Measurements from ENCODE around the gene KCNQ5. TPM values are rescaled to one million over a fixed set of nuclear protein-coding genes. Genes with fewer than 3 reads are reported as not detected.
"Not testable (repeated sequence)": the region's sequence is repeated elsewhere in the genome, so short reads cannot be mapped to it uniquely, and the experiment has no call there.

Gene KCNQ5
- polyA plus RNA-seq, 1 donor (not counting 4 experiments of a cell fraction or from before 2014, with no cell fraction given) = 3.4 TPM

DNA sequence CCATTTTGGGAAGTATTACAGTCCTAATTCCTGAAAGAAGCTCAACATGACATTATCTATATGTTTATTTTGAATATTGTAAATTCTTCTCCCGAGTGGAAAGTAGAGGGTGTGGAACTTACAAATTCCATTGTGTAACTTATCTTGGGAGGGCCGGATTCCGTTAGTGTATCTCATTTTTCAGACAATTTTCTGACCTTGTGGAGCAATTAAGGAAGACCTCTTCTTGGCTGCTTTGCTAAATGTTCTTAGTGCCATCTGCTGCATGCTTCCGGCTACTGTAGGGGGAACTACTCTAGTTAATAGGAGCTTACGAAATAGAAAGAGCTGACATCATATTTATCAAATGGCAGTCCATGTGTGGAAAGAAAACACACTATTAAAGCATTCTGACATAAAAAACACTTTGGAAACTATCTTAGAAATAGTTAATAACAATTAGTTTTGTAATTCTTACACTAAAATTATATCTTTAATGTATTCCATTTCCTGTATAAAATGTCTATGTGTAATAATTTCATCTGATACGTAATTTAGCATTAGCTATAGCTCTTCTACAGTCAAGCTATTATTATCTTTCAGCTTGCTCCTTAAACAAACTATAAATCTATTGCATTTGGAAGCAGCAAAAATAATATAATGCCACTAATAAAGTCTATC, 41.5 kb upstream of the KCNQ5 start:
- Histone ChIP-seq H2AFZ (ENCODE audit: control insufficient read depth, low read length) (no peak overlapping the region), H3K9ac (ENCODE audit: control insufficient read depth, extremely low read depth, insufficient read depth, low read length) (no peak overlapping the region), H3K9me1 (ENCODE audit: control insufficient read depth, extremely low read depth, insufficient read depth, low read length) (no peaks in the 10 kb centered on the region), H3K4me1 (ENCODE audit: control insufficient read depth, extremely low read depth, insufficient read depth, low read length) (no peaks in the 10 kb centered on the region), H3K4me3 (ENCODE audit: control insufficient read depth in 2 of 3, extremely low read depth in 1 of 3, insufficient read depth in 2 of 3, low read depth in 1 of 3, low read length in 3 of 3) (no peak overlapping the region), H3K4me2 (ENCODE audit: control insufficient read depth, extremely low read depth, insufficient read depth, low read depth, low read length) (no peak overlapping the region), H3K36me3 (ENCODE audit: control insufficient read depth in 2 of 2, extremely low read depth in 1 of 2, insufficient read depth in 2 of 2, low read length in 2 of 2) (no peaks in the 10 kb centered on the region), H3K79me2 (ENCODE audit: control insufficient read depth, insufficient read depth, low read length) (no peaks in the 10 kb centered on the region), H3K27me3 (ENCODE audit: control insufficient read depth, extremely low read depth, insufficient read depth, low read length) (no peaks in the 10 kb centered on the region), H3K27ac (ENCODE audit: control insufficient read depth, insufficient read depth, low read length) (no peak overlapping the region), H4K20me1 (ENCODE audit: control insufficient read depth, extremely low read depth, insufficient read depth, low read length) (no peaks in the 10 kb centered on the region), H3K9me3 (ENCODE audit: control insufficient read depth, low read depth, low read length) (no peaks in the 10 kb centered on the region)
- peak; percentile 17 for DNase-seq (ENCODE audit: low read depth, low spot score)
- dilution Hi-C loops (cut with MboI; ENCODE audit: extremely low pct_ligation_motif_present, low sequenced_read_pairs) = no loop called here
- FAIRE-seq = peak; percentile 61
- TF ChIP-seq EZH2 (IDR thresholded peaks at IDR 0.05; ENCODE audit: low read length) (no peak), CTCF (optimal IDR thresholded peaks at IDR 0.05 in 1 of 3, IDR thresholded peaks at IDR 0.05 in 1 of 3, conservative IDR thresholded peaks at IDR 0.05 in 1 of 3; ENCODE audit: extremely low read depth in 1 of 3, insufficient read depth in 2 of 3, low read length in 3 of 3) (peak; percentile 58 to 72 (median 67))

GRCh38 chr6:72580950-72581349, 40.9 kb upstream of the KCNQ5 start:
- dilution Hi-C loops (cut with MboI; ENCODE audit: extremely low pct_ligation_motif_present, low sequenced_read_pairs); H3K27me3 ChIP-seq (ENCODE audit: control insufficient read depth, extremely low read depth, insufficient read depth, low read length); H3K9ac ChIP-seq (ENCODE audit: control insufficient read depth, extremely low read depth, insufficient read depth, low read length); H3K4me2 ChIP-seq (ENCODE audit: control insufficient read depth, extremely low read depth, insufficient read depth, low read depth, low read length); H3K36me3 ChIP-seq (ENCODE audit: control insufficient read depth in 2 of 2, extremely low read depth in 1 of 2, insufficient read depth in 2 of 2, low read length in 2 of 2); H3K79me2 ChIP-seq (ENCODE audit: control insufficient read depth, insufficient read depth, low read length); H3K9me3 ChIP-seq (ENCODE audit: control insufficient read depth, low read depth, low read length); DNase-seq (ENCODE audit: low read depth, low spot score); H3K4me3 ChIP-seq (ENCODE audit: control insufficient read depth in 2 of 3, extremely low read depth in 1 of 3, insufficient read depth in 2 of 3, low read depth in 1 of 3, low read length in 3 of 3); H3K4me1 ChIP-seq (ENCODE audit: control insufficient read depth, extremely low read depth, insufficient read depth, low read length); H4K20me1 ChIP-seq (ENCODE audit: control insufficient read depth, extremely low read depth, insufficient read depth, low read length); H3K27ac ChIP-seq (ENCODE audit: control insufficient read depth, insufficient read depth, low read length); H2AFZ ChIP-seq (ENCODE audit: control insufficient read depth, low read length); H3K9me1 ChIP-seq (ENCODE audit: control insufficient read depth, extremely low read depth, insufficient read depth, low read length); FAIRE-seq: not testable (repeated sequence)

GRCh38 chr6:72588155-72588554, 33.7 kb upstream of the KCNQ5 start:
- Histone ChIP-seq H3K27ac (ENCODE audit: control insufficient read depth, insufficient read depth, low read length) (no peak overlapping the region), H3K9me3 (ENCODE audit: control insufficient read depth, low read depth, low read length) (no peaks in the 10 kb centered on the region), H3K79me2 (ENCODE audit: control insufficient read depth, insufficient read depth, low read length) (no peaks in the 10 kb centered on the region), H3K4me2 (ENCODE audit: control insufficient read depth, extremely low read depth, insufficient read depth, low read depth, low read length) (no peak overlapping the region), H2AFZ (ENCODE audit: control insufficient read depth, low read length) (no peak overlapping the region), H3K9ac (ENCODE audit: control insufficient read depth, extremely low read depth, insufficient read depth, low read length) (no peak overlapping the region), H3K27me3 (ENCODE audit: control insufficient read depth, extremely low read depth, insufficient read depth, low read length) (no peaks in the 10 kb centered on the region), H4K20me1 (ENCODE audit: control insufficient read depth, extremely low read depth, insufficient read depth, low read length) (no peaks in the 10 kb centered on the region), H3K4me3 (ENCODE audit: control insufficient read depth in 2 of 3, extremely low read depth in 1 of 3, insufficient read depth in 2 of 3, low read depth in 1 of 3, low read length in 3 of 3) (no peak overlapping the region), H3K9me1 (ENCODE audit: control insufficient read depth, extremely low read depth, insufficient read depth, low read length) (no peaks in the 10 kb centered on the region), H3K4me1 (ENCODE audit: control insufficient read depth, extremely low read depth, insufficient read depth, low read length) (no peaks in the 10 kb centered on the region), H3K36me3 (ENCODE audit: control insufficient read depth in 2 of 2, extremely low read depth in 1 of 2, insufficient read depth in 2 of 2, low read length in 2 of 2) (no peaks in the 10 kb centered on the region)
- DNase-seq (ENCODE audit: low read depth, low spot score) (no peak), FAIRE-seq (no peak)
- dilution Hi-C loops (cut with MboI; ENCODE audit: extremely low pct_ligation_motif_present, low sequenced_read_pairs) = no loop called here
- no peak for TF ChIP-seq CTCF (optimal IDR thresholded peaks at IDR 0.05 in 1 of 3, IDR thresholded peaks at IDR 0.05 in 1 of 3, conservative IDR thresholded peaks at IDR 0.05 in 1 of 3; ENCODE audit: extremely low read depth in 1 of 3, insufficient read depth in 2 of 3, low read length in 3 of 3)
- no peak for TF ChIP-seq EZH2 (IDR thresholded peaks at IDR 0.05; ENCODE audit: low read length)

Data from keratinocyte (primary cell).